ENCODE results near the gene H6PD.
A peak's percentile ranks its signal among the peaks of the same experiment; 100 is the strongest.

The H6PD gene

GRCh38 chr1:9233241-9233941, 1.2 kb upstream of the H6PD start:
- TF ChIP-seq CTCF (IDR thresholded peaks at IDR 0.05; ENCODE audit: low read length, missing control alignments), result no peak
- DNase-seq (ENCODE audit: low read depth), result peak; percentile 99

GRCh38 chr1:9233942-9234222, 692 bp upstream of the H6PD start:
- TF ChIP-seq CTCF (IDR thresholded peaks at IDR 0.05; ENCODE audit: low read length, missing control alignments), result no peak
- H3K4me3 ChIP-seq (replicated peaks; ENCODE audit: low read depth, low read length), result peak overlapping the region; percentile 47
- no peak for DNase-seq (ENCODE audit: low read depth)

More at GRCh38 chr1:9233241-9233941, 1.2 kb upstream of the H6PD start:
- H3K4me3 ChIP-seq (replicated peaks; ENCODE audit: low read depth, low read length), result no peak overlapping the region

- peak overlapping the region; percentile 61 for H3K4me3 ChIP-seq (replicated peaks; ENCODE audit: low read depth, low read length)
- DNase-seq (ENCODE audit: low read depth), result peak; percentile 78
Measured at GRCh38 chr1:9235096-9235459, 504 bp downstream of the H6PD start.

GRCh38 chr1:9235560-9235959, 986 bp downstream of the H6PD start:
- no peak for TF ChIP-seq CTCF (IDR thresholded peaks at IDR 0.05; ENCODE audit: low read length, missing control alignments)

More at GRCh38 chr1:9235096-9235459, 504 bp downstream of the H6PD start:
- no peak for TF ChIP-seq CTCF (IDR thresholded peaks at IDR 0.05; ENCODE audit: low read length, missing control alignments)

GRCh38 chr1:9238134-9238533, 3.6 kb downstream of the H6PD start:
- TF ChIP-seq CTCF (IDR thresholded peaks at IDR 0.05; ENCODE audit: low read length, missing control alignments), result no peak
- DNase-seq (ENCODE audit: low read depth), result no peak
- no peak overlapping the region for H3K4me3 ChIP-seq (replicated peaks; ENCODE audit: low read depth, low read length)

More at GRCh38 chr1:9235560-9235959, 986 bp downstream of the H6PD start:
- no peak for DNase-seq (ENCODE audit: low read depth)
- peak overlapping the region; percentile 61 for H3K4me3 ChIP-seq (replicated peaks; ENCODE audit: low read depth, low read length)

GRCh38 chr1:9238550-9238949, 4.0 kb downstream of the H6PD start:
- H3K4me3 ChIP-seq (replicated peaks; ENCODE audit: low read depth, low read length), result no peak overlapping the region
- DNase-seq (ENCODE audit: low read depth), result no peak
- TF ChIP-seq CTCF (IDR thresholded peaks at IDR 0.05; ENCODE audit: low read length, missing control alignments), result no peak

Data from fibroblast of pulmonary artery (primary cell).